H1 (cell line): ENCODE data around the gene FCRL5.

Source experiments
- BACH1 ChIP-seq: IDR thresholded peaks from 2 replicates; pipeline ENCODE4 v1.6.1; 2012; ENCODE audit warnings: low read length, improper control_type of control experiment
- EP300 ChIP-seq, 2 experiments: IDR thresholded peaks; 1 replicate in 1 of 2; 2 replicates in 1 of 2; pipeline ENCODE4 v1.6.1; 2011 to 2012; ENCODE audit warnings: low read depth in 2 of 2, low read length in 2 of 2, mild to moderate bottlenecking in 2 of 2, borderline replicate concordance in 1 of 2, inconsistent platforms in 1 of 2, moderate library complexity in 1 of 2
- EZH2 ChIP-seq: fragments of 200-600 bp; sonication (generic); IDR thresholded peaks from 2 replicates; pipeline ENCODE4 v1.7.1; 2012; ENCODE audit warnings: low read depth, mild to moderate bottlenecking, moderate library complexity, low read length, inconsistent platforms; ENCODE audit not compliant: severe bottlenecking
- POLR2A ChIP-seq, 2 experiments: IDR thresholded peaks; 1 replicate in 1 of 2; 2 replicates in 1 of 2; pipeline ENCODE4 v1.6.1; 2011; ENCODE audit warnings: low read depth in 2 of 2, low read length in 2 of 2, mild to moderate bottlenecking in 2 of 2; ENCODE audit errors: control extremely low read depth in 1 of 2
- SUZ12 ChIP-seq: fragments of 200-600 bp; sonication (generic); IDR thresholded peaks from 2 replicates; pipeline ENCODE4 v1.6.1; 2012; ENCODE audit warnings: mild to moderate bottlenecking, inconsistent platforms, low read length, moderate library complexity, mixed read lengths
- ZNF274 ChIP-seq: IDR thresholded peaks from 2 replicates; pipeline ENCODE4 v1.7.0; 2012; ENCODE audit warnings: low read length, borderline replicate concordance; ENCODE audit errors: extremely low read depth

DNA sequence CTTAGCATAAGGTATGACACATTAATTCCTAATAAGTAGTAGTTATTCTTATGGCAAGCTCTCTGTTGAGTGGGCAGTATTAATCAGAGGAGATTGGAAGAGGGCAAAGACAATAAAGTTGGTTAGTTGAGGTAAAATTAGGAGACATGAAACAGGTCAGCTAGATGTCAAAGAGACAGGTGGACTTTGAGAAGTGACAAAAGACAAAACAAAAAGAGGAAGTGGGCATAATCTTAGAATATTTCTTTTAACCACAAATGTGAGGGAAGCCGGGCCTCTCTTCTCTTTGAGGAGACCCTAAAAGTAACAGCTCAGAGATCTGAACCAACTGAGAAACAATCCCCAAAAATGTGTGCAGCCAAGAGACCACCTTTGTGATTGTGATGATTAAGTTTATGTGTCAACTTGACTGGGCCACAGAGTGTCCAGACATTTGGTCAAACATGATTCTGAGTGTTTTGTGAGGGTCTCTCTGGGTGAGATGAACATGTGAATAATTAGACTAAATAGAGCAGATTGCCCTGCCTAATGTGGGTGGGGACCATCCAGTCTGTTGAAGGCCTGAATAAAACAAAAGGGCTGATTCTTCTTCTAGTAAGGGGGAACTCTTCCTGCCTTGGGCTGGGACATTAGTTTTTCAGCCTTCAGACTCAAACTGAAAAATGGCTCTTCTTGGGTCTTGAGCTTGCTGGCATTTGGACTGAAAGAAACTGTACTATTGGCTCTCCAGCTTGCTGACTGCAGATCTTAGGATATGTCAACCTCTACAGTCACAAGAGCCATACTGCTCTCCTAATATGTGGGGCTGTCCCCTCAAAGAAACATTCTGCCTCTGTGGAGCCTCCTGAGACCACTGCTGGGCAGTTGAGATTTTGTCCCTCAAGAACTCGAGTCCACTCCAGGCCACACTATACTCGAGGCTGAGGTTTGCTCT is 40.0 kb downstream of the FCRL5 start:
- TF ChIP-seq SUZ12 (no peak), EP300 (IDR thresholded peaks at IDR 0.05; ENCODE audit: borderline replicate concordance in 1 of 2, low read depth in 2 of 2, low read length in 2 of 2) (no peak), POLR2A (IDR thresholded peaks at IDR 0.05; ENCODE audit: control extremely low read depth in 1 of 2, low read depth in 2 of 2, low read length in 2 of 2) (no peak), ZNF274 (no peak), EZH2 (no peak), BACH1 (no peak)
